HG02759 (cell line): ENCODE results near the gene RMC1.
"Not testable (repeated sequence)": the region's sequence is repeated elsewhere in the genome, so short reads cannot be mapped to it uniquely, and the experiment has no call there.

ENCODE experiments used
- ATAC-seq: cut with Tn5 transposase; IDR thresholded peaks from one replicate; pipeline ENCODE4 v1.9.1; 2021; ENCODE audit warnings: mild to moderate bottlenecking, moderate library complexity; ENCODE audit not compliant: unreplicated experiment

RMC1 gene

DNA sequence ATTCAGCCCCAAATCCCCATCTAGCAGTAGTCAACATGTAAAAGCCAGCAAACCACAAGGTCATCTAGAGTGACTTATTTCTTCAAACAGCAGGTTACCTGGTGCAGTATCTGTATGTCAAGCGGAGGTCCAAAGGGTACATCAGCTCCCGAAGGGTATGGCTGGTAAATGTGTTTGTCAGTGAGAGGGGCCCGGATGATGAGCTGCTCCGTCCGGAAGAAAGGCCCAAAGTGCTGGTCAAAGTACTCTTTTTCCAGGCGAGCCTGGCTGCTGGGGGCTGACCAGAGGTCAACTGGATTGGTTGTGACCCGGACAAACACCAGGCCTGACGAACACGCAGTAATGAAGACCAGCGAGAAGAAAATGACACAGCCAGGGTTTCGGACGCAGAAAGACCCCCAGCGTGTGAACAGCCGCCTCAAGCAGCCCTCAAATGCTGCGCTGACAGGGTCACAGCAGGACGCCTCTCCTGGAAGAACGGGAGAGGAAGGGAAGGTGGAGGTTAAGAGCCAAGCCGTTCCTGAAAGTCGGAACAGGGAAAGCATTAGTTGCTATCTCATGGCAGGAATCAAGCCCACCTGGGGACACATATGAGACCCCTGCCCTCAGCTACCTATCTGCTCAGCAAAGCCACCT is 53.0 kb downstream of the RMC1 start:
- no peak for ATAC-seq

DNA sequence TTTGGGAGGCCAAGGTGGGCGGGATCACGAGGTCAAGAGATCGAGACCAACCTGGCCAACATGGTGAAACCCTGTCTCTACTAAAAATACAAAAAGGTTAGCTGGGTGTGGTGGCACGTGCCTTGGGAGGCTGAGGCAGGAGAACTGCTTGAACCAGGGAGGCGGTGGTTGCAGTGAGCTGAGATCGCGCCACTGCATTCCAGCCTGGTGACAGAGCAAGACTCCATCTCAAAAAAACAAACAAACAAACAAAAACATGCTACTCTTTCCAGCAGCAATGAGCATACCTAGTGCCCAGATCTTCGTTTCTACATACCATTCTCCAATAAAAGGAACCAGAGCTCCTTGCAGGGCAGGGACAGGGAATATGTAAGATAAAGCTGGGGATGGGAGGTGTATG is 54.2 kb downstream of the RMC1 start:
- not testable (repeated sequence) for ATAC-seq

DNA sequence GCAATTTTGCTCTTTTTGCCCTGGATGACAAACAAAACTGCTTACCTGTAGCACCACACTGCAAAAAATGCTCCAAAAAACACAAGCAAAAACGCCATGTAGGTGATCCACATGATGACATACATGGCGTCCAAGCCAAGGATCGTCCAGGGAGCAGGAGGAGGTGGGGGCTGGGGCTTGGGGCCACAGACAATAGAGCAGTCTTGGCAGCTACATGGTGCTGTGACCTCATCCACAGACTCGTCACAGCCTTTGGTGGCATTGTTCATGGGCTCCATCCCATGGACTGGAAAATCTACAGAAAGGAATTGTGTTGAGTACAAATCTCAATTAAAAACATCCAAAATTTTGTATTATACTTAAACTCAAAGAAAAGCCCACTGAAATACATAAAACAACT is 56.9 kb downstream of the RMC1 start:
- no peak for ATAC-seq

DNA sequence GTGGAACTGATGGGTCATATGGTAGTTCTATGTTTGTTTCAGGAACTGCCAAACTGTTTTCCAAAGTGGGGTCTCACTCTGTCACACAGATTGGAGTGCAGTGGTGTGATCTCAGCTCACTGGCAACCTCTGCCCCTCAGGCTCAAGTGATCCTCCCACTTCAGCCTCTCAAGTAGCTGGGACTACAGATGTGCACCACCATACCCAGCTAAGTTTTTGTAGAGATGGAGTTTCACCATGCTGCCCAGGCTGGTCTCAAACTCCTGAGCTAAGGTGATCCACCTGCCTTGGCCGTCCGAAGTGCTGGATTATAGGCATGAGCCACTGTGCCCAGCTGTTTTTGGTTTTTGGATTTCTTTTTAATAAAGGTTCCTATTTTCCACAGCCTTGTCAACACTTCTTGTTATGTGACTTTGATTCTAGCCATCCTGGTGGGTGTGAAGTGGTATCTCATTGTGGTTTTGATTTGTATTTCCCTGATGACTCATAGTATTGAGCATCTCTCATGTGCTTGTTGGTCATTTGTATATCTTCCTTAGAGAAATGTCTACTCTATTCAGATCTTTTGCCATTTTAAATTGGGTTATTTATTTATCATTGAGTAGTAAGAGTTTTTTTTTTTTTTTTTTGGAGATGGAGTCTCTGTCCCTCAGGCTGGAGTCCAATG is 60.2 kb downstream of the RMC1 start:
- no peak for ATAC-seq

DNA sequence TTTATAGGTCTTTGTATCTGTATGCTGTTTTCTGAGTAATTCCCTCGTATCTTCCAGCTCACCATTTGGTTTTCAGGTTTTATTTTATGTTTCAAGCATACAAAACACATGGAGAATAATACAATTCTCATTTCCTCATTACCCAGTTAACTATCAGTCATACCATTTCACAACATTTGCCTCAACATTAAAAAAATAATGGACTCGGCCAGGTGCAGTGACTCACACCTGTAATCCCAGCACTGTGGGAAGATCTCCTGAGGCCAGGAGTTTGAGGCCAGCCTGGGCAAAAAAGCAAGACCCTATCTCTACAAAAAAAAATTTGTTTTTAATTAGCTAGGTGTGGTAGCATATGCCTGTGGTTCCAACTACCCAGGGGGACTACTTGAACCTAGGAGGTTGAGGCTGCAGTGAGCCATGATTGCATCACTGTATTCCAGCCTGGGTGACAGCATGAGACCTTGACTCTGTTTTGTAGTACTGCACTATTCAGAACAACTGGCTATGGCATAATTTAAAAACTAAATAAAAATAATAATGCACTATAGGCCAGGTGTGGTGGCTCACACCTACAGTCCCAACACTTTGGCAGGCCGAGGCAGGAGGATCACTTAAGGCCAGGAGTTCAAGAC is 62.7 kb downstream of the RMC1 start:
- ATAC-seq: no peak

DNA sequence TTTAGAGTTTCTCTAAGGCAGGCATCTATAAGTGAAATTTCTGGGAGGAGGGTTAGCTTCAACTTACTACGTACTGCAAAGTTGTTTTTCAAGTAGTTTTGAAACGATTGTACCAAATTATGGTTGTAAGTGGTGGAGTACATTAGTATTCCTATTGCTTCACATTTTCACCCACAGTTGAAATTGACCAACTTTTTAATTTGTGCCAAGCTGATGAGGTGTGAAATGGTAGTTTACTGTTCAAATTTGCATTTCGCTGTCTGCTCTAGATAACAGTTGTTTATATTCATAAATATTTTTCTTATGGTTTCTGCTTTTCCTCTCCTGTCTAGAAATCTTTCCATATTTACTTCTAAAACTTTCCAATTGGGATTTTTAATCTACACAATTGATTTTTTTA is 64.4 kb downstream of the RMC1 start:
- no peak for ATAC-seq

DNA sequence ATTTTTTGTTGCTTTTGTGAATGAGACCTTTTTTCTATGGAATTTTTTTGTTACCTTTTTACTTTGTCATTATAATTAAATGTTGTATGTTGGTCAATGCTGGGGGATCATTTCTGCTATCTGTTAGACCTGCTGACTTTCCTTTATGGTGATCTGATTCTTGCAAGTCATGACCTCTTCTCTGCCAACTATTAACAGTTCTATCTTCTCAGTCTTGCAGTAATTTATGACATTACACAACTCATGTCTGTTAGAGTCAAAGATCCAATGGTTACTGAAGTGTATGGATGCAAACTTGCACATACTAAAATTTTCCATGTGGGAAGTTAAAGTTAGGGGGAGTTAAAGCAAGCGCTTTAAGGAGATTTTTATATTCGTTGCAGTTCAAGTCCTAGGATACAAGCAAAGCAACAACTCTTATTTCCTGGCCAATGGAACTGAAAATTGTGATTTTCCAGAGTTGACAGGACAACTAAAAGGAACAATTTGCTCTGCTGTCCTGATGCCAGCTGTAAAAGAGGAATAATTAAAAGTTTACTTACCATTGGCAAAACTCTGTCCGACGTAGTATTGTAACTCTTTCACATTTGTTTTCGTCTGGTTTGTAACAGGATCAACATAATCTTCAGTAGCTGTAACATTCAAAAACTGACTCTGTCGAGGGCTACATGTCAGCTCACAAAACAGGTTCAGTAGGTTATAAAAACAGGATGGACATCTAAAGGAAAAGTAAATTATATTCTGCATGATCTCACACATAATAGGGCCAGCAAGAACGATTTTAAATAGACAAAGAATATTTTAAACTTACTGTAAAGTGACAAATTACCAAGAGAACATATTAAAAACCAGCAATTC is 65.2 kb downstream of the RMC1 start:
- no peak for ATAC-seq

DNA sequence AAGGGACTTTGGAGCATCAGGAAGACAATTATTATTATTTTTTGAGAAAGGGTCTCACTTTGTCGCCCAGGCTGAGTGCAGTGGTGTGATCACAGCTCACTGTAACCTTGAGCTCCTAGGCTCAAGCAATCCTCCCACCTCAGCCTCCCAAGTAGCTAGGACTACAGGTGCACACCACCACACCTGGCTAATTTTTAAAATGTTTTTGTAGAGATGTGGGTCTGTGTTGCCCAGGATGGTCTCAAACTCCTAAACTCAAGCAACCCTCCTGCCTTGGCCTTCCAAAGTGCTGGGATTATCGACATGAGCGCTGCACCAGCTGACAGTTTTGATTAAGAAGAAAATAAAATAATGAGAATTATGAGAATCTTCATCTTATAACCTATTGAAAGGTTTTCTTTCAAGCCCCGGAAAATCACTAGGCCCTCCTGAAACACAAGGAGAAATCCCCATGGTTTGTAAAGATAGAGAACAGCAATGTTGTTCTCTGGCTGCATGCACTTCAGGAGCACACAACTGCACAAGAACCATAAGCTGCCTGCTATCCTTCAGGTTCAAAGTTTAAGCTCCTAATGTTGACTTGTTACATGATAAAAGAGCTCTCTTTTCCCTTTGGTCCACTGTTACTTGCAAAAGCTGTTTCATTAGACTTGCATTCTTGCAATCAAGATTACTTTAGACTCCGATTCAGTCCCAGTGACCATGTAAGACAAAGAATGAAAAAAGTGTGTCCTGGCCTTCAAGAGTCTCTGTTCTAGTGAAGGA is 66.2 kb downstream of the RMC1 start:
- no peak for ATAC-seq

DNA sequence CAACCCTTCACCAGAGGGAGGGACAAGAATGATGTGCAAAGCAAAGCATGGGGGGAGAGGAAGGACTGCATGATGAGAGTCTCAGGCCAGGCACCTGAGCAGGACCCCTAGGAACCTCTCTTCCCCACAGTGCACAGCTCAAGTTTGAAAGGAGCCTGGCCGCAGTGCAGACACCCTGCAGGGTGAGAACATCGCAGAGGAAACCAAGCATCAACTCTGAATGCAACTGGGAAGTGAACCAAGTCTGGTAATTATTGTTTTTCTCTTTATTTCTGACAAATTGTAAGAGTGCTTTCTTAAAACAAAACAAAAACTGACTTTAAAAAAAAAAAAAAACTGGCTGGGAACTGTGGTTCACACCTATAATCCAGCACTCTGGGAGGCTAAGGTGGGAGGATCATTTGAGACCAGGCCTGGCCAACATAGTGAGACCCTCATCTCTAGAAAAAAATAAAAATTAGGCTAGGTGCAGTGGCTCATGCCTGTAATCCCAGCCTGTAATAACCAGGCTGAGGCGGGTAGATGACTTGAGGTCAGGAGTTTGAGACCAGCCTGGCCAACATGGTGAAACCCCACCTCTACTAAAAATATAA is 67.7 kb downstream of the RMC1 start:
- ATAC-seq: no peak

DNA sequence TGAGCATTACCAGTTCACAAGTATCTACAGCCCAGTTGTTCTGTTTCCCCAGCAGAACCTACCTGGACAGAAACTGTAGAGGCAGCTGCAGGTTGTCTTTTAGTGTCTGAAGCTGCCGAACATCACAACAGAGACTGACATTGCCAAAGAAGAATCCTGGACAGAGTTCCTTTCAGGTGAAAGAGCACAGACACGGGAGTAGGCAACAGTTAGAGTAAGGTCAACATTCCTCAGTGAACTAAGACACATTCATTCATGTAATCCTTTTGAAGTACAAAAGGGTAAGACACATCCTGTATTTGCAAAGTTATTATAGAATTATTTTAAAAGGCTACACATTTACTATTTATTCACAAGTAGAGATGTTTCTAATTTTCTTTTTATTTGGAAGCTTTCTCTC is 68.7 kb downstream of the RMC1 start:
- ATAC-seq: no peak

DNA sequence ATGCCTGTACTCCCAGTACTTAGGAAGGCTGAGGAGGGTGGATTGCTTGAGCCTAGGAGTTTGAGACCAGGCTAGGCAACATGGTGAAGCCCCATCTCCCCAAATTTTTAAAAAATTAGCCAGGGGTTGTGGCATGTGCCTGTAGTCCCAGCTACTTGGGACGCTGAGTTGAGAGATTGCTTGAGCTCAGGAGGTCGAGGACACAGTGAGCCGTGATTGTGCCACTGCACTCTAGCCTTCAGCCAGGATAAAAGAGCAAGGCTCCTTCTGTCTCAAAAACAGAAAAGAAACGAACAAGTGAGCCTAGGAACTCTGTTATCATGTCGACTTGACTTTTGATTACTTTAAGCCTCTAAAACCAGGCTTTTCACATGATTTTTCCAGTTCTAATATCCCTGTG is 69.3 kb downstream of the RMC1 start:
- ATAC-seq: no peak

DNA sequence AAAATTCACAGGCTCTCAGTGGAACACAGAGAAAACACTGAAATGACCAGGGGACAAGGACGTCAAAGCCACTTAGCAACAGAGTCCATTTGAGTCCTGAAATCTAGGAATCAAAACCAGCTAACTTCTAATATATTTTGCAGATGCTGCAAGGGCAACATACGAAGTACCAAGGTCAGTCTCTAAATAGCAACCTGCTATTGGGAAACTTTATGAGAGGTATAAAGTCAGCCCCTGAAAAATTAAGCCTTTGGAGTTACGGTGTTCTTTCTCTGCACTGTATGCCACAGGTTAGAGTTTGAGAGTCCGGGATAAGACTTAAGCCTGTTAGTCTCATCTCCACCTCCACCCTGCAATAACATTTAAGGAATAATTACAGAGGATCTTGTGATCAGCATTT is 69.7 kb downstream of the RMC1 start:
- no peak for ATAC-seq

DNA sequence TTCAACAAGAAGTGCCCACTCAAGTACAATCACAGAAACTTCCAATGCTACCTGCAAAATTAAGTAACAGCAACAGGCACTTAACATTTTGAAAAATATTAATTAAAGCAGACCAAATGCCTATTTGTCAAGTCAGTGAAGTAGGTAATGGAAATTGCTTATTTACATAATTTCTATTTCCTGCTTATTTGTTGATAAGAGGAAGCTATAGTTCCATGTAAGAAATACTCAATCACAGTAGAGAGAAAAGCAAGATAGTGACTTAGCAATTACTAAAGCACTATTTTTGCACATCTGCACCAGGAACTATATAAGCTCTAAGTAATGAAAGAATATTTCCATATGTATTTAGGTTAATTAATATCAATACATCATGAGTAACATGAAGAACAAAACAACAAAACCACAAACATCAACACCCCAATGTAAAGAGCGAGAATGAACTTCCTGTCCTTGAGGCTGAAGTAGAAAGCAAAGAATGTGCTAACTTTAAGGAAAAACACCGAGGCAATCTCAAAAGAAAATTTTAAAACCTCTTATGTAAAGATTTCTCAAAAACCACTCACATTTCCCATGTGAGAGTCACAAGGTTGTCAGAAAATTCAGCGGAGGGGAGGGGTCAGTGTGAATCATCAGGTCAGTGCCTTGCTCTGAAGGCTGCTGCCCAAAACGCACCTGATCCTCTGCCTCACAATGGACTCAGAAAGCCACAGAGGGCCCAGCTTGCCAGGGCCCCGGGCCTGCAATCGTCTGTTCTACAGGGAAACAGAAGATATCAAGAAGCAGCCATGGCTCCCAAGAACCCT is 70.5 kb downstream of the RMC1 start:
- no peak for ATAC-seq

DNA sequence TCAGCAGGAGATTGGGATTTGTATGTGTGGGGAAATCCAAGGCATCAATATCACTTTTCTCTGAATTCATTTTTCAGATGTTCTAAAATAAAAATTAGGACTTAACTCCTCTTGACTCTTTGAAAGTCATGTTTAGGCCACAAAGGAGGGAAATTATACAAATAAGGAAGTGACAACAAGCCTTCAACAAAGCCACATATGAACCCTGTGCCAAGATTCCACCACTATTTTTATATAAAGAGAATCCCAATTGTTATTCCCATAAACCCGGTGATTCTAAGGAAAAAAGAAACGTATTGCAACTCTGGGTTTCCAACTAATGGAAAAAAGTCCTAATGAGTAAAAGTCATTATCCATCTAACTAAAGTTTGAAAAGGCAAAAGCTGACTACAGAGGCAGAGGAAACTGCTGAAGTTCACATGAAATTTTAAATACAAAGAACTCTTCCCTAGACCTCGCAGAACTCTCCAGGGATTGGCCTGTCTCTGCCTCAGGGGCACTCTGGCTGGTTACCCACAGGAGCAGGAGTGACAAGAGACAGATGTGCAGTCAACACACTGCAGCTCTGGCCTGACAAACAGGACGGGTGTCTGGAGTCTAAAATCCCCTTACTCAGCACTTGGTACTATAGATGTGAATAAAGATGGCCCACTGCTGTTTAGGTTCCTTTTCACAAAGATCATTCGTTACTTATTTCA is 71.4 kb downstream of the RMC1 start:
- ATAC-seq: no peak

DNA sequence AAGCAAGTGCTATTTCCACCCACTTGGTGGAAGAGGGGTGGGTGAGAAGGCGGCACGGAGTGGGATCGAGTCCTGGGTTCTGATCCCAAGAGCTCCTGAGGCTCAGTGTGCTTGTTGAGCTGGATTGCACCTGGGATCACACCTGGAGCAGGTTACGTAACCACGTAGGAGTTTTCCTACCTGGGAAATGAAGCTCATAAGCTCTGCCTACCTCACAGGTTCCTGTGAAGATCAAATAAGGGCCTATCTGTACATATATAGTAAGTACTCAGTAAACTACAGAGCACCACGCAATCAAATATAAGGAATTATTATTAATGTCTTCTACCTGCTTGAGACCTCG is 72.0 kb downstream of the RMC1 start:
- no peak for ATAC-seq

DNA sequence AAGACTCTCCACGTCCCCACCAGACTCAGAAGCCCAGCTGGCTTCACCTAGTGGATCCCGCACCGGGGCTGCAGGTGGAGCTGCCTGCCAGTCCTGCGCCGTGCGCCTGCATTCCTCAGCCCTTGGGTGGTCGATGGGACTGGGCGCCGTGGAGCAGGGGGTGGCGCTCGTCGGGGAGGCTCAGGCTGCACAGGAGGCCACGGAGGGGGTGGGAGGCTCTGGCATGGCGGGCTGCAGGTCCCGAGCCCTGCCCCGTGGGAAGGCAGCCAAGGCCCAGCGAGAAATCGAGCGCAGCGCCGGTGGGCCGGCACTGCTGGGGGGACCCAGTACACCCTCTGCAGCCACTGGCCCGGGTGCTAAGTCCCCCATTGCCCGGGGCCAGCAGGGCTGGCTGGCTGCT is 74.2 kb downstream of the RMC1 start:
- not testable (repeated sequence) for ATAC-seq

DNA sequence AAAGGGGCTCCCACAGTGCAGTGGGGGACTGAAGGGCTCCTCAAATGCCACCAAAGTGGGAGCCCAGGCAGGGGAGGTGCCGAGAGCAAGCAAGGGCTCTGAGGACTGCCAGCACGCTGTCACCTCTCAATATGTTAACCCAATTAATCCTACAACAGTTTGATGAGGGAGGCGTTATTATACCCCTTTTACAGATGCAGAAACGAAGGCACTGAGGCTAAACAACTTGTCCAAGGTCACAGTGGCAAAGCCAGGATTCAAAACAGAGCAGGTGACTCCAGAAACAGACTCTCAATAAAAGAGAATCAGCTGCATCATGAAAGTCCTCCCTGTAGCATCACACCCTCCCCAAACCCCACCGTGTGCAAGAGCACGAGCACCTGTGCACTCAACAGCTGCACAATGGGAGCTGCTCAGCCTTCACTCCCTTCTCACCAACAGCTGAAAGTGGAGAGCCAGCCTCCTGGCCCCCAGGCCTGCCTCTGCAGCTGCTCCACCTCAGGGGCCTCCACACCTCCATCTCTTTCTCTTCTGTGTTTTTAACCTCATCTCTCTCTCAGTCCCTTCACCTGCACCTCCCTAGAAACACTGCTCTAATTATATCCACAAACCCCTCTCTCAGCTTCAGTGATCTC is 74.9 kb downstream of the RMC1 start:
- ATAC-seq: no peak

DNA sequence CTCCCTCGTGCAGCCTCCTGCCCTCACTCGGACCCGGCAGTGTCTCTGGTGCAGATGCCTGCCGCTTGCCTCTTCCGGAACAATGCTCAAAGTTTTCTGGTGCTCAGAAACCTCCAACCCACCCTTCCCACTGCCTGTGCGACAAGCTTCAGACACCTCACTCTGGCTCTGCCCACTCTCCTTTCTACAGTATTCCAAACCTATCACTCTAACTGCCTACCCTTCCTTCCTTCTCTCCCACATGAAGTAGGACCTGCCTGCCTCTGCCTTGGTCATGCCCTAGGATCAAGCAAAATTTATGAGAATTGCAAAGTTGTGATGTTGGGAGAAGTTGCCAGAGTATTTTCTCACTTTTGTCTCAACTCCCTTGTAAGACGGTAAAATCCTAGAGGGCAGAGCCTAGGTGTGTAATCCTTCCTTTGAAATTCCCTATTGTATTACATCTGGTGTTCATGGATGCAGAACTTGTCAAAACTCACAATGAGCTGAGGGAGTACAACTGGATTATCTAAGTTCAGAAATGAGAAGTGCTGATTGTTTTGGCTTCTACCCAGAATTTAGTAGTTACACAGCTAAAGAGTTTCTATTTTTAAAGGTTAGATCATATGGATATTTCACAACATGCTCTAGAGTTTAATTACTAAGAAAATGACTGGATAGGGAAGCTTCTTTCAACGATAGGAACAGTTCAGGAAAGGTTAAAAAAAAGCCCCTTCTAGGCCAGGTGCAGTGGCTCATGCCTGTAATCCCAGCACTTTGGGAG is 75.8 kb downstream of the RMC1 start:
- ATAC-seq: no peak
